GM12891 (cell line): ENCODE results near the gene TM4SF4. TPM values are rescaled to one million over a fixed set of nuclear protein-coding genes. Genes with fewer than 3 reads are reported as not detected.

ENCODE experiments used
- DNase-seq: peaks from one replicate; pipeline ENCODE4 v3.0.0; 2011; ENCODE audit warnings: low spot score; ENCODE audit not compliant: insufficient read length
- FAIRE-seq: peaks from 2 replicates; lab custom pipeline; 2011; peaks lifted over from hg19 to GRCh38; lab: Jason Lieb, UNC
- PAX5 ChIP-seq: IDR thresholded peaks from 2 replicates; pipeline ENCODE4 v1.6.1; 2011; ENCODE audit warnings: low read length, moderate library complexity, mild to moderate bottlenecking; ENCODE audit not compliant: insufficient read depth, severe bottlenecking
- POLR2A ChIP-seq: IDR thresholded peaks from 2 replicates; pipeline ENCODE4 v1.6.1; 2011; ENCODE audit warnings: low read depth, low read length, control low read depth
- POLR2AphosphoS5 ChIP-seq: IDR thresholded peaks from 2 replicates; pipeline ENCODE4 v1.6.1; 2011; ENCODE audit warnings: low read depth, low read length, control low read depth
- POU2F2 ChIP-seq: IDR thresholded peaks from 2 replicates; pipeline ENCODE4 v1.6.1; 2011; ENCODE audit warnings: low read depth, mild to moderate bottlenecking, control low read depth, low read length, moderate library complexity
- SPI1 ChIP-seq: IDR thresholded peaks from 2 replicates; pipeline ENCODE4 v1.6.1; 2011; ENCODE audit warnings: low read depth, low read length, control low read depth
- TAF1 ChIP-seq: IDR thresholded peaks from 2 replicates; pipeline ENCODE4 v1.6.1; 2011; ENCODE audit warnings: low read depth, low read length, control low read depth
- polyA plus RNA-seq: library from polyadenylated mRNA; unstranded; fragments of >200 nt; gene quantifications from one replicate; pipeline ENCODE4 v1.2.1, GENCODE V29; 2012; ENCODE audit warnings: low read depth, missing spikeins, inconsistent platforms; ENCODE audit not compliant: missing spikeins

The TM4SF4 gene, protein sequence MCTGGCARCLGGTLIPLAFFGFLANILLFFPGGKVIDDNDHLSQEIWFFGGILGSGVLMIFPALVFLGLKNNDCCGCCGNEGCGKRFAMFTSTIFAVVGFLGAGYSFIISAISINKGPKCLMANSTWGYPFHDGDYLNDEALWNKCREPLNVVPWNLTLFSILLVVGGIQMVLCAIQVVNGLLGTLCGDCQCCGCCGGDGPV
- polyA plus RNA-seq = not detected

GRCh38 chr3:149474250-149474817 is at the start of gene TM4SF4:
Gene TM4SF4, plus strand, starts transcription at chr3:149474697. Its CDS starts 181 bp downstream, at chr3:149474878.
- DNase-seq (no peak), FAIRE-seq (no peak)
- no peak for TF ChIP-seq TAF1
- TF ChIP-seq PAX5 = no peak
- no peak for TF ChIP-seq POLR2AphosphoS5
- no peak for TF ChIP-seq POU2F2
- no peak for TF ChIP-seq POLR2A
- no peak for TF ChIP-seq SPI1

DNA sequence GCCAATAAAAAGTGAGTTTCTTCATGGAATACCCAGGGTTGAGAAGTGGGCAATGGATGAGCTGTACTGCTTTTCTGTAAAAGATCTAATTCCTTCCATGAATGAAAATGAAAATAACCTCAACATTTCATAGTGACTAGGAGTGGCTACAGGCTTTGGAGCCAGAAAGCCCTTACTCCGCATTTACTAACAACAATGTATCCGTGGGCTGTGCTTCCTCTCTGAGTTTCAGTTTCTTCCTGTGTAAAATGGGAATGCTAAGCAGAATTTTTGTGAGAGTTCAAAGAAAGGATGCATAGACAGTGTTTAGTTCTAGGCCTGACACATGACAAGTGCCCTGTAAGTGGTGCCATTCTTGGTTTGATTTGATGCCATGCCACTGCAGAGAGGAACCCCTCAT is 49.6 kb upstream of the TM4SF4 start:
- FAIRE-seq (no peak), DNase-seq (no peak)
- TF ChIP-seq POLR2AphosphoS5 = no peak

- no peak for DNase-seq
- no peak for FAIRE-seq
- TF ChIP-seq SPI1 (no peak), POU2F2 (no peak), POLR2A (no peak), POLR2AphosphoS5 (no peak), TAF1 (no peak), PAX5 (no peak)
Observed at GRCh38 chr3:149426325-149426724, 48.2 kb upstream of the TM4SF4 start.

DNA sequence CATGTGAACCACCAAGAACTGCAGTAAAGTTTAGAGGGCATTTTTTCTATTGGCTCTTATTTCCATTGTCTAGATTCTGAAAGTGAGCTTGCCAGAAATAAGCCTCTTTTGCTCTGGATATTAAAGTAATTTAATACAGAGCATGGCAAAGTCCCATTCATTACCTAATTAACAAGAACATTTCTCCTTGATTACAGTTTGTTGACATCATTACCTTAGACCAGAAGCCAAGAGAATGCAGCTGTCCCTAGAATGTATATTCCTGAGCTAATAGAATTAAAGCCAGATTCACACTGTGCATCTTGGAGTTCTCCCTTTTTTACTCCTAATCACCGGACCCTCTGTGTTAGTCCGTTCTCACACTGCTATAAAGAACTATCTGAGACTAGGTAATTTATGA is 46.4 kb upstream of the TM4SF4 start:
- TF ChIP-seq POLR2A (no peak), TAF1 (no peak), SPI1 (no peak), PAX5 (no peak), POU2F2 (no peak), POLR2AphosphoS5 (no peak)
- no peak for DNase-seq
- no peak for FAIRE-seq

DNA sequence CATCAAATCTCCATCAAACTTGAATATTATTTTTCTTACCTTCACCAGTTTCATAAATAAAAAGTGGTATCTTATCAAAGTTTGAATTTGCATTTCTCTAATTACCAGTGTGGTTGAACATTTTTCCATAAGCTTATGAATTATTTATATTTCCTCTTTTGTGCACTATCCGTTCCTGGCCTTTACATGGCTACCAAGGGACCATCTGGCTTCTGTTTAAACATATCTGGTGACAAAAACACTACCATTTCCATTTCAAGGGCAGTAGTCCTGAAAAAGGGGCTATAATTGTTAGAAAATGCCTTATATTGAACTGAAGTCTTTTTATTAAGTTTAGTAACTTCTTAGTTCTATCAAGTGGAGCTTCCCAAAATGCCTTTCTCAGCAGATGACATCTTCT is 44.3 kb upstream of the TM4SF4 start:
- TF ChIP-seq POLR2AphosphoS5 (no peak), PAX5 (no peak), TAF1 (no peak), POU2F2 (no peak), POLR2A (no peak), SPI1 (no peak)
- FAIRE-seq = no peak
- DNase-seq = no peak

DNA sequence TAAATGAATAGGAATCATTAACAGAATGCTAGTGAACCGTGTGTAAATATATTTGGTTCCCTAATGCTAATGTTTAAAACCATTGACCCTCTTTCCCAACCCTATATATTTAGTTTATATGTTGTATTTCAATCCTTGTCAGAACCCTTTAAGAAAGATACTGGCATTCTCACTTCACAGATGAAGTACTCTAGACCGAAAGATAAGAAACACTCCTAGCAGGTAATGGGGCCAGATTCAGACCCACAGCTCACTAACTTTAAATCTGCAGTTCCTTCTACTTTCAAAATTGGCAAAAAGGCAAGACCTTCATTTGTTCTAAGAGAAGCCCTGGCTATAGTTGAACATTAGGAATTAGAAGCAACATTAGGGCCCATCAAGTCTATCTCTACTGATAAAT is 42.3 kb upstream of the TM4SF4 start:
- no peak for FAIRE-seq
- TF ChIP-seq POU2F2 (no peak), POLR2AphosphoS5 (no peak), TAF1 (no peak), POLR2A (no peak), SPI1 (no peak), PAX5 (no peak)
- no peak for DNase-seq

DNA sequence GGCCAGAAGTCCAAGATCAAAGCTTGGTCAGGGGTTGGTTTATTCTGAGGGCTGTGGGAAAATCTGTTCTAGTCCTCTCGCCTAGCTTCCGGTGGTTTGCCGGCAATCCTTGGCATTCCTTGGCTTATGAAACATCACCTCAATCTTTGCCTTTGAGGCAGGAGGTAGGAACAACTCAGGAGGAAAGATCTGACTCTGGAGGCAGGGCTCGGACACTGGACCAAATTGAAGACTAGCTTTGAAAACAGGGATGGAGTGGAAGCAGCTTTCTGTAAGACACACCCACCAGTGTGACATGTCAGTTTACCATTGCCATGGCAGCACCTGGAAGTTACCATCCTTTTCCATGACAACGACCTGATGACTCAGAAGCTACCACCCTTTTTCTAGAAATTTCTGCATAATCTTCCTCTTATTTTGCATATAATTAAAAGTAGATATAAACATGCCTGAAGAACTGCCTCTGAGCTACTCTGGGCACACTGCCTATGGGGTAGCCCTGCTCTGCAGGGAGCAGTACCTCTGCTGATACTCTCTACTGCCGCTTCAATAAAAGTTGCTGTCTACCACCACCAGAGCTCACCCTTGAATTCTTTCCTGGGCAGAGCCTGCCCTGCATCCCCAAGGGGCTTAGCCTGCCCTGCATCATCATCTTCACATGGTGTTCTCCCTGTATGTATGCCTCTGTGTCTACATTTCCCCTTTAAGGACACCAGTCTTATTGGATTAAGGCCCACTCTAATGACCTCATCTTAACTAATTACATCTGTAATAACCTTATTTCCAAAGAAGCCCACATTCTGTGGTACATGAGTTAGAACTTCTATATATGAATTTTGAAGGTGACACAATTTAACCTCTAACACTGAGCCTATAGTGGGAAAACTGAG is 38.3 kb upstream of the TM4SF4 start:
- TF ChIP-seq POLR2AphosphoS5 (no peak), TAF1 (no peak), PAX5 (no peak), SPI1 (no peak), POLR2A (no peak)
- no peak for DNase-seq
- no peak for FAIRE-seq

GRCh38 chr3:149437286-149437685 is 37.2 kb upstream of the TM4SF4 start:
- DNase-seq (no peak), FAIRE-seq (no peak)
- no peak for TF ChIP-seq POU2F2
- TF ChIP-seq PAX5 = no peak
- no peak for TF ChIP-seq POLR2A
- no peak for TF ChIP-seq POLR2AphosphoS5
- no peak for TF ChIP-seq TAF1
- TF ChIP-seq SPI1 = no peak

DNA sequence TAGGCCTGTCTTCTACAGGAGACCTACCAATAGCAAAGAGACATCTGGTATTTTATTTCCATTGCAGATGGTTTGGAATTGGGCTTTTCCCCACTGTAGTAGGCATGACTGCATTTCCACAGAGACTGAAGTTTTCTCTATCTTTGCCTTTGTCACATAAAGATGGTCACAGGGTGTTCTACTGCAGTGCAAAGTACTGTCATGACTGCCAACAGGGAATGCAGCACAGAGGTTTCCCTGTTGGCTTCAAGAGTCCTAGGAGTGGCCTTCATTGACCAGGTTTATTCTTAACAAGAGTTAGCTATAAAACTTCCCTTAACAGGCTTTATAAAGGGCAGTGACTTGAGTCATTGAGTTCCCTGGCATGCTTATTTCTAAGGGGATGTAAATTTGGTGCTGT is 36.8 kb upstream of the TM4SF4 start:
- DNase-seq = no peak
- no peak for FAIRE-seq
- TF ChIP-seq POLR2A (no peak), POU2F2 (no peak), POLR2AphosphoS5 (no peak), TAF1 (no peak), SPI1 (no peak), PAX5 (no peak)
